HepG2 (cell line): ENCODE measurements around the gene OCSTAMP. TPM values are rescaled to one million over a fixed set of nuclear protein-coding genes. Genes with fewer than 3 reads are reported as not detected.

ENCODE experiments used
- ARNT ChIP-seq: fragments of 450-650 bp; IDR thresholded peaks from 2 replicates; pipeline ENCODE4 v1.6.1; 2017
- ARNTL ChIP-seq: sonication (generic); formaldehyde crosslinking; IDR thresholded peaks from 2 replicates; pipeline ENCODE4 v1.4.0; 2020; ENCODE audit warnings: mild to moderate bottlenecking, missing genetic modification reagents
- BATF2 ChIP-seq: sonication (generic); formaldehyde crosslinking; IDR thresholded peaks from 2 replicates; pipeline ENCODE4 v1.8.0; 2022; ENCODE audit warnings: mild to moderate bottlenecking, missing genetic modification reagents, moderate library complexity
- CBX1 ChIP-seq: IDR thresholded peaks from one replicate; pipeline ENCODE4 v1.6.1; 2016; ENCODE audit warnings: antibody characterized with exemption, low read depth
- CEBPG ChIP-seq: IDR thresholded peaks from 2 replicates; pipeline ENCODE4 v1.6.1; 2016
- CHD2 ChIP-seq: IDR thresholded peaks from 2 replicates; pipeline ENCODE4 v1.6.1; 2011; ENCODE audit warnings: low read depth, low read length, improper control_type of control experiment
- HHEX ChIP-seq: IDR thresholded peaks from 2 replicates; pipeline ENCODE4 v1.6.1; 2016; ENCODE audit warnings: control low read depth
- HNF1B ChIP-seq: sonication (generic); formaldehyde crosslinking; IDR thresholded peaks from 2 replicates; pipeline ENCODE4 v1.5.1; 2020; ENCODE audit warnings: mild to moderate bottlenecking, moderate library complexity, missing genetic modification reagents
- IRF9 ChIP-seq: sonication (generic); formaldehyde crosslinking; IDR thresholded peaks from 2 replicates; pipeline ENCODE4 v1.8.0; 2022; ENCODE audit warnings: missing genetic modification reagents, mild to moderate bottlenecking, borderline replicate concordance
- KDM2A ChIP-seq: sonication (generic); formaldehyde crosslinking; IDR thresholded peaks from 2 replicates; pipeline ENCODE4 v1.4.0; 2020; ENCODE audit warnings: low read depth, missing genetic modification reagents, borderline replicate concordance
- PATZ1 ChIP-seq: sonication (generic); formaldehyde crosslinking; IDR thresholded peaks from 2 replicates; pipeline ENCODE4 v1.4.0; 2020; ENCODE audit warnings: missing genetic modification reagents
- RBM22 ChIP-seq: fragments of 200-400 bp; formaldehyde crosslinking; optimal IDR thresholded peaks from 2 replicates; pipeline ENCODE3; 2017; ENCODE audit warnings: mild to moderate bottlenecking, low read length, moderate library complexity
- TBX2 ChIP-seq: sonication (generic); formaldehyde crosslinking; IDR thresholded peaks from 2 replicates; pipeline ENCODE4 v1.5.0; 2020; ENCODE audit warnings: missing genetic modification reagents, mild to moderate bottlenecking, borderline replicate concordance
- TGIF2 ChIP-seq: IDR thresholded peaks from 2 replicates; pipeline ENCODE4 v1.6.1; 2016; ENCODE audit warnings: control low read depth, missing compliant biosample characterization
- ZBTB42 ChIP-seq: sonication (generic); formaldehyde crosslinking; IDR thresholded peaks from 2 replicates; pipeline ENCODE4 v1.5.0; 2020; ENCODE audit warnings: mild to moderate bottlenecking, missing genetic modification reagents
- ZFX ChIP-seq: sonication (generic); formaldehyde crosslinking; IDR thresholded peaks from 2 replicates; pipeline ENCODE4 v1.4.0; 2020; ENCODE audit warnings: mild to moderate bottlenecking, low read depth, missing genetic modification reagents, moderate library complexity
- ZKSCAN1 ChIP-seq: fragments of 150-350 bp; IDR thresholded peaks from 2 replicates; pipeline ENCODE4 v1.6.1; 2014; ENCODE audit warnings: low read length
- ZNF20 ChIP-seq: sonication (generic); formaldehyde crosslinking; IDR thresholded peaks from 2 replicates; pipeline ENCODE4 v1.4.0; 2020; ENCODE audit warnings: mild to moderate bottlenecking, moderate library complexity, missing genetic modification reagents
- ZNF546 ChIP-seq: sonication (generic); formaldehyde crosslinking; conservative IDR thresholded peaks from 2 replicates; pipeline ENCODE4 v1.8.1; 2023; ENCODE audit warnings: mild to moderate bottlenecking, missing genetic modification reagents
- ZNF570 ChIP-seq: sonication (generic); formaldehyde crosslinking; IDR thresholded peaks from 2 replicates; pipeline ENCODE4 v1.4.0; 2020; ENCODE audit warnings: mild to moderate bottlenecking, missing genetic modification reagents, borderline replicate concordance
- ZNF574 ChIP-seq: sonication (generic); formaldehyde crosslinking; IDR thresholded peaks from 2 replicates; pipeline ENCODE4 v1.4.0; 2020; ENCODE audit warnings: missing genetic modification reagents
- ZNF670 ChIP-seq: sonication (generic); formaldehyde crosslinking; IDR thresholded peaks from 2 replicates; pipeline ENCODE4 v1.8.0; 2022; ENCODE audit warnings: mild to moderate bottlenecking, missing genetic modification reagents, borderline replicate concordance
- ZNF792 ChIP-seq: IDR thresholded peaks from 2 replicates; pipeline ENCODE4 v1.6.1; 2016
- ZSCAN31 ChIP-seq: sonication (generic); formaldehyde crosslinking; IDR thresholded peaks from 2 replicates; pipeline ENCODE4 v1.5.0; 2020; ENCODE audit warnings: low read depth, mild to moderate bottlenecking, missing genetic modification reagents
- polyA plus RNA-seq, 8 experiments: library from polyadenylated mRNA; depleted of rRNA in 3 of 8; stranded (reverse) in 7 of 8; unstranded in 1 of 8; fragments of >200 nt; fragmentation: Illumina TruSeq in 4 of 8; extraction: Trizol in 4 of 8; gene quantifications; 2 replicates each; pipeline versions ENCODE4 v1.2.1 to v1.2.3, GENCODE V29; 2011 to 2016; ENCODE audit warnings: low read depth in 4 of 8, missing spikeins in 1 of 8, mixed read lengths in 1 of 8; ENCODE audit not compliant: insufficient read depth in 1 of 8
- total RNA-seq, 5 experiments: library from RNA; depleted of rRNA; stranded (reverse); fragments of >200 nt; fragmentation: Illumina TruSeq; extraction: Trizol; gene quantifications; 2 replicates each; pipeline ENCODE4 v1.2.3, GENCODE V29; 2016; ENCODE audit warnings: low read depth in 1 of 5

Gene OCSTAMP
- total and polyA plus RNA-seq, 2 of the 13 experiments (the other 11 are each of a cell fraction or from before 2014, with no cell fraction given), result not detected

GRCh38 chr20:46568570-46569129, 18.2 kb upstream of the OCSTAMP start (continued):
- no peak for TF ChIP-seq BATF2 (CRISPR knock-in tag)
- TF ChIP-seq ARNTL, result no peak
- peak; percentile 75; the same call in 1 of the 2 replicates for TF ChIP-seq IRF9 (CRISPR knock-in tag)
- peak; percentile 75; the same call in 1 of the 2 replicates for TF ChIP-seq ZNF546 (CRISPR knock-in tag)
- peak; percentile 16 for TF ChIP-seq TGIF2 (CRISPR knock-in tag)
- peak; percentile 30; the same call in 1 of the 2 replicates for TF ChIP-seq ZNF792 (CRISPR knock-in tag)
- TF ChIP-seq TBX2, result peak; percentile 69; the same call in 1 of the 2 replicates
- TF ChIP-seq ARNT, result no peak
- TF ChIP-seq ZNF570 (CRISPR knock-in tag), result no peak
- TF ChIP-seq RBM22, result no peak
- no peak for TF ChIP-seq HHEX (CRISPR knock-in tag)
- TF ChIP-seq ZNF574 (CRISPR knock-in tag), result peak; percentile 16; the same call in 1 of the 2 replicates
- TF ChIP-seq ZBTB42 (CRISPR knock-in tag), result no peak
- TF ChIP-seq PATZ1 (CRISPR knock-in tag), result 0 out of 2 replicates have a peak, but pooled peaks have one; percentile 17
- peak; percentile 79 for TF ChIP-seq ZFX (CRISPR knock-in tag)
- peak; percentile 40 for TF ChIP-seq CBX1
- TF ChIP-seq HNF1B (CRISPR knock-in tag), result peak; percentile 55; the same call in 1 of the 2 replicates
- peak; percentile 19; the same call in 1 of the 2 replicates for TF ChIP-seq CEBPG (CRISPR knock-in tag)
- no peak for TF ChIP-seq CHD2
- TF ChIP-seq ZNF670 (CRISPR knock-in tag), result 0 out of 2 replicates have a peak, but pooled peaks have one; percentile 71
- TF ChIP-seq ZNF20 (CRISPR knock-in tag), result no peak
- TF ChIP-seq ZSCAN31 (CRISPR knock-in tag), result 0 out of 2 replicates have a peak, but pooled peaks have one; percentile 44
- peak; percentile 75; the same call in 1 of the 2 replicates for TF ChIP-seq KDM2A (CRISPR knock-in tag)
- no peak for TF ChIP-seq ZKSCAN1
